Adrenal gland (tissue), 12 donors: ENCODE data around the gene MRAP2. TPM values are rescaled to one million over a fixed set of nuclear protein-coding genes. Genes with fewer than 3 reads are reported as not detected.

Experiments used
- DNase-seq, 7 donors: peaks; one replicate each; pipeline ENCODE4 v3.0.0-alpha.2; 2019 to 2020
- H3K27ac ChIP-seq, 5 donors: fragments of 200-600 bp; sonication (generic) in 4 of 5; 1 replicate in 3 of 5; 2 replicates in 2 of 5; pipeline versions ENCODE4 v1.5.1 to v1.8.0; 2016 to 2020; ENCODE audit warnings: mild to moderate bottlenecking in 1 of 5
- H3K27me3 ChIP-seq: fragments of 200-600 bp; 2 replicates; pipeline ENCODE4 v1.8.0; 2021
- H3K36me3 ChIP-seq, 2 donors: fragments of 200-600 bp; replicated peaks in 1 of 2; 1 replicate in 1 of 2; 2 replicates in 1 of 2; pipeline versions ENCODE4 v1.5.1 to v1.8.0; 2018 to 2022
- H3K4me1 ChIP-seq, 2 donors: fragments of 200-600 bp; replicated peaks in 1 of 2; 1 replicate in 1 of 2; 2 replicates in 1 of 2; pipeline versions ENCODE4 v1.5.1 to v1.8.0; 2018 to 2021
- H3K4me3 ChIP-seq, 4 donors: fragments of 200-600 bp; sonication (generic) in 3 of 4; one replicate each; pipeline ENCODE4 v1.5.1; 2016 to 2018
- H3K9me3 ChIP-seq, 3 donors: fragments of 200-600 bp; sonication (generic) in 1 of 3; replicated peaks in 1 of 3; 1 replicate in 2 of 3; 2 replicates in 1 of 3; pipeline versions ENCODE4 v1.5.1 to v1.8.0; 2016 to 2021
- POLR2A ChIP-seq, 2 donors: fragments of 450-650 bp; IDR thresholded peaks; one replicate each; pipeline ENCODE4 v1.6.1; 2017; ENCODE audit warnings: antibody characterized with exemption in 2 of 2, mild to moderate bottlenecking in 2 of 2, moderate library complexity in 1 of 2
- WGBS, 4 donors: extraction: QIAGEN DNeasy Blood & Tissue Kit in 2 of 4; methylation state at CpG; one replicate each; pipeline versions ENCODE4 v1.1.5 to v1.1.7; 2013 to 2017; 5-methylcytosine and 5-hydroxymethylcytosine counted together
- intact Hi-C, 2 donors: fragments of 100-400 bp; cut with DNase I; formaldehyde crosslinking; loops; one replicate each; pipeline versions ENCODE4 v1.14.1 to v1.15.0; 2022 to 2023
- polyA plus RNA-seq, 3 donors: library from polyadenylated mRNA; stranded (reverse); fragments of 200-250 nt in 2 of 3; fragments of 350-450 nt in 1 of 3; fragmentation: Illumina TruSeq in 1 of 3; extraction: RNeasy Lipid Tissue Mini Kit (QIAGEN cat#74804) in 1 of 3; gene quantifications; one replicate each; pipeline ENCODE4 v1.2.3, GENCODE V29; 2013 to 2014
- total RNA-seq, 9 donors: library from RNA; depleted of rRNA in 4 of 9; stranded (reverse); fragments of >200 nt in 4 of 9; fragments of 120-200 nt in 1 of 9; fragmentation: NEBNext Ultra II Directional in 1 of 9; extraction: Animal tissue kit (Norgen Biotek cat#: 25700) in 1 of 9; gene quantifications; one replicate each; pipeline versions ENCODE4 v1.1.0 to v1.2.4, GENCODE V29; 2013 to 2023
- TF ChIP-seq, protein P1 (sequence below), 6 experiments: fragments of 450-650 bp in 4 of 6; fragments of 200-600 bp in 2 of 6; sonication (generic) in 1 of 6; IDR thresholded peaks; 1 replicate in 5 of 6; 2 replicates in 1 of 6; pipeline versions ENCODE4 v1.5.1 to v1.8.0; 2016 to 2021; ENCODE audit warnings: antibody characterized with exemption in 6 of 6, mild to moderate bottlenecking in 2 of 6, moderate library complexity in 1 of 6
- donor health status: healthy with polysubstance abuse.
- donor health status: Bipolar disorder and iron deficiency.
- donor health status: DM: yes; HTN: yes; CAD: no.
- donor health status: DM: no; HTN: no; CAD: no.
- donor health status: DM: no; HTN: no; CAD: no.
- donor health status: DM: yes; HTN: yes; CAD: no.

The MRAP2 gene
- total and polyA plus RNA-seq, 12 donors, result 0.36 to 9.5 (median 3.1) TPM

DNA sequence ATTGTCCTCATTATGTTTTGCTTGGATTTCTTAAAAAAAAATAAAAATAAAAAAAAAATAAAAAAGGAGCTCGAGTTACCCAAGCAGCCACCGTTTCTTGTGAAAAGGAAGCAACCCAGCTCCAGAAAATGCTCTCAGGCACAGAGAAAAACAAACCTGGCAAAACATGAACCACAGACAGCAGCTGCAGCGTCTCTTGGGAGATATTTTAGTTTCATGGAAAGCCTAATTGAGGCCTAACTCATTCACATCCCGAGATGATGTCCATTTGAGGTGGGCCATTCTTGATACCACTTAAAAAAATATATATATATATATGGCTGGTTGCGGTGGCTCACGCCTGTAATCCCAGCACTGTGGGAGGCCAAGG is 13.7 kb upstream of the MRAP2 start:
- no peak for DNase-seq
- WGBS, 4 donors, result 44 to 56% (median 49%) methylated on average over 6 of the region's 6 CpGs
- H3K27me3 ChIP-seq, result no peaks in the 10 kb centered on the region

DNA sequence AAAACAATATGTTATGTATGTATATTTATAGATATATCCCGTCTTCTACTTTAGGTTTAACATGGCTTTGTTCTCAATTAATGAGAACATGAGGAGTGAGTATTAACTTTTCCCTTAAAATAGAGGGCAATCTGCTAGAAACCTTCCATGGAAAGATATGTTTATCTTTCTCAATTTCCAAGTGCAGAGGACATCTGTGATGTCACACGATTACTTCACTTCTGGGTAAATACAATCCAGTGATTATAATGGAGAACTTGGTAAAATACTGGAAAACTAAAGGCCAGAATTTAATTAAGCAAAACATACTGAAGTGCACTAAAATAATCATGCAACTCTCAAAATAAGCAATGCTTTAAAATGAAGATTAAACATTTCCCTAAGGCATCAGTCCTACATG is 11.9 kb upstream of the MRAP2 start:
- DNase-seq, result no peak
- no peak overlapping the region for H3K27ac ChIP-seq
- no peaks in the 10 kb centered on the region for H3K9me3 ChIP-seq
- no peaks in the 10 kb centered on the region for H3K4me1 ChIP-seq
- H3K36me3 ChIP-seq, result no peaks in the 10 kb centered on the region
- WGBS, 4 donors, result 77 to 86% (median 79%) methylated on average over 2 of the region's 2 CpGs
- no peaks in the 10 kb centered on the region for H3K27me3 ChIP-seq
- TF ChIP-seq, protein P1, sequence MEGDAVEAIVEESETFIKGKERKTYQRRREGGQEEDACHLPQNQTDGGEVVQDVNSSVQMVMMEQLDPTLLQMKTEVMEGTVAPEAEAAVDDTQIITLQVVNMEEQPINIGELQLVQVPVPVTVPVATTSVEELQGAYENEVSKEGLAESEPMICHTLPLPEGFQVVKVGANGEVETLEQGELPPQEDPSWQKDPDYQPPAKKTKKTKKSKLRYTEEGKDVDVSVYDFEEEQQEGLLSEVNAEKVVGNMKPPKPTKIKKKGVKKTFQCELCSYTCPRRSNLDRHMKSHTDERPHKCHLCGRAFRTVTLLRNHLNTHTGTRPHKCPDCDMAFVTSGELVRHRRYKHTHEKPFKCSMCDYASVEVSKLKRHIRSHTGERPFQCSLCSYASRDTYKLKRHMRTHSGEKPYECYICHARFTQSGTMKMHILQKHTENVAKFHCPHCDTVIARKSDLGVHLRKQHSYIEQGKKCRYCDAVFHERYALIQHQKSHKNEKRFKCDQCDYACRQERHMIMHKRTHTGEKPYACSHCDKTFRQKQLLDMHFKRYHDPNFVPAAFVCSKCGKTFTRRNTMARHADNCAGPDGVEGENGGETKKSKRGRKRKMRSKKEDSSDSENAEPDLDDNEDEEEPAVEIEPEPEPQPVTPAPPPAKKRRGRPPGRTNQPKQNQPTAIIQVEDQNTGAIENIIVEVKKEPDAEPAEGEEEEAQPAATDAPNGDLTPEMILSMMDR (IDR thresholded peaks at IDR 0.05), result no peak
- no peak for TF ChIP-seq POLR2A (IDR thresholded peaks at IDR 0.05)
- H3K4me3 ChIP-seq, result no peak overlapping the region
- intact Hi-C loops, result no loop called here

More for the DNA sequence above, 13.7 kb upstream of the MRAP2 start:
- H3K36me3 ChIP-seq, result no peaks in the 10 kb centered on the region
- no peak overlapping the region for H3K27ac ChIP-seq
- no peaks in the 10 kb centered on the region for H3K9me3 ChIP-seq
- intact Hi-C loops, result no loop called here
- no peak overlapping the region for H3K4me3 ChIP-seq
- TF ChIP-seq POLR2A (IDR thresholded peaks at IDR 0.05), result no peak
- TF ChIP-seq, protein P1 (IDR thresholded peaks at IDR 0.05), result no peak
- H3K4me1 ChIP-seq, result no peaks in the 10 kb centered on the region

DNA sequence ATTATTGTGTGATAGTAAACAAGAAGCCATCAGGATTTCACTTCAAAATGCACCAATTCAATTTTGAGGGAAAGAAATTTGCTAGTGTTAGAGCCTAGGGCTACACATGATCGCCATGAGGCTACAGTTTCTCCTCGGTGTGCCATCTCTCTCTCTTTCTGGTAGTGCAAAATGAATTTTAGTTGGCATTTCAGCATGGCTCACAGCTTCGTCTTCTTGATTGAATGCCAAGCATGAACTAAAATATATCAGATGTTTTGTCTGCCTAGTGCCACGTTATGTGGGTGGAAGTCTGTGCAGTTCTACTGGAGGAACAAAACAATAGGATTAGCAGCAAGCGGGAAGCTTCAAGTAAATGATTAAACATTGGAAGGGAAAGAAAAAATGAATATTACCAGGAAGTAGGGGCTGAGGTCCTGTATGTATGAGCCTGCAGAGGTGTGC is 6.8 kb upstream of the MRAP2 start:
- intact Hi-C loops, result no loop called here
- Histone ChIP-seq H3K9me3 (no peaks in the 10 kb centered on the region), H3K36me3 (no peaks in the 10 kb centered on the region), H3K27me3 (no peaks in the 10 kb centered on the region), H3K27ac (no peak overlapping the region), H3K4me3 (no peak overlapping the region), H3K4me1 (peaks cover 0 to 8% of the 10 kb centered on the region in 2 donors)
- no peak for DNase-seq
- WGBS, 4 donors, result 65 to 71% (median 67%) methylated on average over 5 of the region's 5 CpGs
- no peak for TF ChIP-seq POLR2A (IDR thresholded peaks at IDR 0.05)
- TF ChIP-seq, protein P1 (IDR thresholded peaks at IDR 0.05), result no peak

DNA sequence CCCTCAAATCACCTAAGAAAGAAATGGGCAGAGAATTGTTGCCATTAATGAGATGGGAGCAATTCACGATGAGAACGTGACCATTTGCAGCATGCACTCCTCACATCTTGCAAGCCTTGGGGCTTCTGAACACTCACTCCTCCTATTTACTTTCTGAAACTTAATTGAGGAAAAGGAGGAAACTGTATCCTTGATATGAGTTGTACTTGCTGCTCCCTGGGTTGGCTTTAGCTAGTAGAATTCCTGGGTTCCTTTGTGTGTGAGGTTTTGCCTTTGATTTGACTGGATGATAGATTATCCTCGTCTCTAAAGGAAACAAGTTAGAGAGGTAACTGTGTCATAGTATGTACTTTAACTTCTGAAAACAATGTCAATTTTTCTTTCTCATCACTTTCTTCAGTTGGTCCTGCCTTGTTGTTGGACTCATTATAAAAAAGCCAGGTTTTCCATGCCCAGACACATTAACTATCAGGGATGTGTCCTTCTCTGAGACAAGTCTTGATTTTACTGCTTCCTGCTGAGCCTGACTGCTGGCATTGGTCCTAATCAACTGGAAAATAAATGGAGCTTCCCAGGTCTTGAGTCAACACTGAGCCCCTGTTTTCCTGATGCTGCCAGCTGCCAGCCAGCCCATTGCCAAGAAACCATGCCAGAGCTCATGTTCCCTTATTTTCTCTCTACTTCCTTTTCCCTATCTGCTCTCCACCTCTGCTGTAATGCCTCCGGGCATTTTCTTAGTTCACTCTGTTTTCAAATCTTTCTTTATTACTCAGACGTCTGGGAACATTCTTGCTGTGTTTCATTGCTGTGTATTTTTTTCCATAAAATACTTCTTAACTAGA is 6.0 kb upstream of the MRAP2 start:
- Histone ChIP-seq H3K27me3 (no peaks in the 10 kb centered on the region), H3K9me3 (no peaks in the 10 kb centered on the region), H3K27ac (peak overlapping the region in 1 of 5 donors; percentile 26), H3K4me1 (peaks cover 0 to 8% of the 10 kb centered on the region in 2 donors), H3K4me3 (no peak overlapping the region), H3K36me3 (no peaks in the 10 kb centered on the region)
- TF ChIP-seq POLR2A (IDR thresholded peaks at IDR 0.05), result no peak
- TF ChIP-seq, protein P1 (IDR thresholded peaks at IDR 0.05), result no peak
- WGBS, 4 donors, result 36 to 43% (median 40%) methylated on average over 5 of the region's 5 CpGs
- intact Hi-C loops, result no loop called here
- peak in 6 of 7 donors; percentile 13 to 64 (median 20) for DNase-seq
